Limb (tissue), 2 donors: ENCODE data around the gene SDK1.
A peak's percentile ranks its signal among the peaks of the same experiment; 100 is the strongest.
"Not testable (repeated sequence)": the region's sequence is repeated elsewhere in the genome, so short reads cannot be mapped to it uniquely, and the experiment has no call there.

Experiments used
- DNase-seq, 2 donors: peaks; one replicate each; pipeline ENCODE4 v3.0.0-alpha.2; 2016; ENCODE audit errors: extremely low spot score in 2 of 2

Gene SDK1

GRCh38 chr7:3912291-3912690 lies 611.2 kb downstream of the SDK1 start:
- DNase-seq = no peak

GRCh38 chr7:3914051-3914775 lies 613.2 kb downstream of the SDK1 start:
- DNase-seq = no peak

GRCh38 chr7:3915337-3915878 lies 614.4 kb downstream of the SDK1 start:
- no peak for DNase-seq

GRCh38 chr7:3916146-3916545 lies 615.1 kb downstream of the SDK1 start:
- no peak for DNase-seq

GRCh38 chr7:3917436-3917835 lies 616.4 kb downstream of the SDK1 start:
- DNase-seq = no peak

- DNase-seq = no peak
Observed at GRCh38 chr7:3918576-3918975, 617.5 kb downstream of the SDK1 start.

GRCh38 chr7:3922175-3922635 lies 621.2 kb downstream of the SDK1 start:
- DNase-seq = peak; percentile 42 to 54

- no peak for DNase-seq
Observed at GRCh38 chr7:3923307-3923918, 622.4 kb downstream of the SDK1 start.

- DNase-seq = no peak
Observed at GRCh38 chr7:3924277-3924676, 623.2 kb downstream of the SDK1 start.

- DNase-seq = no peak
Observed at GRCh38 chr7:3927446-3928110, 626.5 kb downstream of the SDK1 start.

- DNase-seq = no peak
Observed at GRCh38 chr7:3928727-3929515, 627.9 kb downstream of the SDK1 start.

- DNase-seq = no peak
Observed at GRCh38 chr7:3931843-3932242, 630.8 kb downstream of the SDK1 start.

GRCh38 chr7:3937146-3937545 lies 636.1 kb downstream of the SDK1 start:
- DNase-seq = no peak

GRCh38 chr7:3937605-3938004 lies 636.6 kb downstream of the SDK1 start:
- DNase-seq = no peak

GRCh38 chr7:3941706-3942105 lies 640.7 kb downstream of the SDK1 start:
- not testable (repeated sequence) for DNase-seq

GRCh38 chr7:3942276-3942675 lies 641.2 kb downstream of the SDK1 start:
- DNase-seq = no peak

GRCh38 chr7:3942816-3943745 lies 642.0 kb downstream of the SDK1 start:
- no peak for DNase-seq

- no peak for DNase-seq
Observed at GRCh38 chr7:3943779-3944520, 642.9 kb downstream of the SDK1 start.

- no peak for DNase-seq
Observed at GRCh38 chr7:3949242-3949640, 648.2 kb downstream of the SDK1 start.

- no peak for DNase-seq
Observed at GRCh38 chr7:3950249-3950648, 649.2 kb downstream of the SDK1 start.
